NAMALWA (cell line): ENCODE measurements around the gene DFFB.

Experiments used
- DNase-seq: peaks from one replicate; pipeline ENCODE4 v3.0.0-alpha.2; 2015; ENCODE audit warnings: low spot score

The DFFB gene

GRCh38 chr1:3874736-3875135 is 17.5 kb downstream of the DFFB start:
- DNase-seq = no peak

DNA sequence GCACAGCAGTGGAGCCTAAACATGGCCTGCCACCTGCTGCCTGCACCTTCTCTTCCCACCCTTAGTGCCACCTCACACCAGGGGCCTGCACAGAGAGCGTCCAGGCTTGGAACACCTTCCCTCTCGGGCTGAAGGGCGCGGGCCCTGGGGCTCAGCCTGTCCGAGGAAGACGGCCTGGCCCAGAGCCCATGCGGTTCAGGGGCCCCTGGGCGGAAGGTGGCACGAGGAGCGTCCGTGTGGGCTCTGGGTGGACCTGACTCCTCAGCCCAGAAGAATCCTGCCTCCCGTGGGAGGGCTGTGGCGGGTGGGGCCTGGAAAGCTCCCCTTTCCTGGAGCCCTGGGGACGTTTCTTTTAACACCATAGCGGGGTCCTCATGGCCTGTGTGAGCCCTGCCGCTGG is 19.4 kb downstream of the DFFB start:
- DNase-seq = no peak

GRCh38 chr1:3879099-3879498 is 21.8 kb downstream of the DFFB start:
- no peak for DNase-seq

- no peak for DNase-seq
Measured at GRCh38 chr1:3879787-3880428, 22.6 kb downstream of the DFFB start.

GRCh38 chr1:3880429-3881192 is 23.3 kb downstream of the DFFB start:
- no peak for DNase-seq

DNA sequence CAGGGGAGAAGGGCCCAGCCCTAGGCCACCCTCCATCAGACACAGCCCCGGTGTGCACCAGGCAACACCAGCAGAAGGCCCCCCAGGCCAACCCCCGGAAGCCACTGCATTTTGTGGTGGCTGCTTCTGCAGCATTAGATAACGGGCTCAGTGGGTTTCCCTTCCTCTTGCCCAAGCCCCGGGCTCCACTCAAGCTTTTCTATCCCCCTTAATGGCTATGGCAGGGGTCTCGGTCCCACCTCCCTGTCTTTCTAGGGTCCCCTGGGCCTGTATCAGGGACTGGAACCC is 23.9 kb downstream of the DFFB start:
- DNase-seq = no peak

- DNase-seq = no peak
Measured at GRCh38 chr1:3883194-3883925, 26.1 kb downstream of the DFFB start.

- DNase-seq = no peak
Measured at GRCh38 chr1:3884966-3885365, 27.7 kb downstream of the DFFB start.

DNA sequence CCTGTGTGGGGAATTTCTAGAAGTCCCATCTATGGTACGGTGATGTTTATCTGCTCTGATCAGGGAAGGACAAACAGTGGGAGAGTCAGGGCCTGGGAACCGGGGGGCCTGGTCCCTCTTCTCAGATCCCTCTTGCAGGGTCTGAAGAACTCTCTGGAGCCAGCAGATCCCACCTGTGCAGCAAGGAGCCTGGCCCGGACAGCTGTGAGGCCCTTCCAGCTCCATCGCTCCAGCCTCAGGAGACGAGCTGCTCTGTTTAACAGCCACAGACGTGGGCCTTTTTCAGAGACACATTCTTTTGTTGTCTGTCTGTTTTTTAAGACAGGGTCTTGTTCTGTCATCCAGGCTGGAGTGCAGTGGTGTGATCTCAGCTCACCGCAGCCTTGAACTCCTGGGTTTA is 28.3 kb downstream of the DFFB start:
- no peak for DNase-seq

GRCh38 chr1:3886106-3886670 is 28.9 kb downstream of the DFFB start:
- no peak for DNase-seq

GRCh38 chr1:3886691-3887090 is 29.4 kb downstream of the DFFB start:
- no peak for DNase-seq

GRCh38 chr1:3888301-3888700 is 31.0 kb downstream of the DFFB start:
- no peak for DNase-seq

GRCh38 chr1:3889936-3890335 is 32.7 kb downstream of the DFFB start:
- DNase-seq = no peak

DNA sequence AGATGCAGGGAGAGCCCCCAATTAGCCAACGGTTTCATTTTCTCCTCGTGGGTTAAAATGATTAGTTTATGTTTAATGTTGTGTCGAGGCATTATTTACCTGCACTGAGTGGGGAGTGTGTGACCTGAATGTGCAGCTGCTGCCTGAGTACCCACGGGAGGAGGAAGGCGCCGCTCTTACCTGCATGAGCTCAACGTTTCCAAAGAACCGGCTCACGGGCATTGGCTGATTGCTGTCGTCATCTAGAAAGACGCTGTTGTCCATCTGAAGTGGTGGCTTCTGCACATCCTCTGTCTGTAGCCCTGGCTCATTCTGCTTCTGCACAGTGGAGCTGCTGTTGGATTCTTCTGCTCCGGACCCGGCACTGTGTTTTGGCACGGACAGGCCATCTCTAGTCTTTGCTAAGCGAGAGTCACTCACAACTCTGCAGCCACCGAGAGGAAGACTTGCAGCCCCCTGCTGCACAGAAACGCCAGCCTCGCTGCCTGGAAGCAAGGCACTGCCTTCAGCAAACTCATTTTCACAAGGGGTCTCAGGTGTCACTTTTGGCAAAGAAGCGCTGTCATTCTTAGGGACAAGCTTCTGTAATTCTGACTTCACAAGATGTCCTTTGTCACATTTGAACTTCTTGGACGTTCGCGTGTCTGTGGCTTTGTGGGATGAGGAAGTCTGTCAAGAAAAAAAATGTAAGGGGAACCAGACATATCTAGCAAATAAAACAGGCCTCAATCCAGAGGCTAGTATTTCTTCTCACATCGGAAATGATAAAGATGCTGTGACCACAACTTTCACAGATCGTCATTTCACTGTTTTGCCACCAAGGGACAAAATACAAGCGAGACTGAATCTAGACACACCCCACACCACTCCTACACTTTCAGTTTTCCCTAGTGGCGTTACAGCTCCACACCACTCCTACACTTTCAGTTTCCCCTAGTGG is 33.4 kb downstream of the DFFB start:
- no peak for DNase-seq

GRCh38 chr1:3891329-3891865 is 34.1 kb downstream of the DFFB start:
- DNase-seq = no peak

DNA sequence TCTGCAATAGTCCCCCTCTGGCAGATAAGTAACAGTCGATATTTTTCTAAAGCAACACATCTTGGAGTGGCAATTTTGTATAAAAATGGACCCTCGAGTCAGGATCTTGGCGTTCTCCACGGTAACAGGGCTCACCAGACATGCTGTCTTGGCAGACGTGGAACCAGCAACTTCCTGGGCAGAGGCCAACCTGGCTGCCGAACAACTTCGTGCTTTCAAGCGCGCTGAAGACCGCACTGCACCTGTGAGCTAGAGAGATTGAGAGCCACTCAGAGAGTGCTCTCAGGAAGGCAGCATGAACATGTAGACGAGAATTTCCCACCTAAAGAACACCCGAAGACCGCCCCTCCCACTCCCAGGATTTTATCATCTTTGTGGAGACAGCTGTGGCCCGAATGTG is 35.5 kb downstream of the DFFB start:
- no peak for DNase-seq

- no peak for DNase-seq
Measured at GRCh38 chr1:3893190-3893589, 35.9 kb downstream of the DFFB start.

DNA sequence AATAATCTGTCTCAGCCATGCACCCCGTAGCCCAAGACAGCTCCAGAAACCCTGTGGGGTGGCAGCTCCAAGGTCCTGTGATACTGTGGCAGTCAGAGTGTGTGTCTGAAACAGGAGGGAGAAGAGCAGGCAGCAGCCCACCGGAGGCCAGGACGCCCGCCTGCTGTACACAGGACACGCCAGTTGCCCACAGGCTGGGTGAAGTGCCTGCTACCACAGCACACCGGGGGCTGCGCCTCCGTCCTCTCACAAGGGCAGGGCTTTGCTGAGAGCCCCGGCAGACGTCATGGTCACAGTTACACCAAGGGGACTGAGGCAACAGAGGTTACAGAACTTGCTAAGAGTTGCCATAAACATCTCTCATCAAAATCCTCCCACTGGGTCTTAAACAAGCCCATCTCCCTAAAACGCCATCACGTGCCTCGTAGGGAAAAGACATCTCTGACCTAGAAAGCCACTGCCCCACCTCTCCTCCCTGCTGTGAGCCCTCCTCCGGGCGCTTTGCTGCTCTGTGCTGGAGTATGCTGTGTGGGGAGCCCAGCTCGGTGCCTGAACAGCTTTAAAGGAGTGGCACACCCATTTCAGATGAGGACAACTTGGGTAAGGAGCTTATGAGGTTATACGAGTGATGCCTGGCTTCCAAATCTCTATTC is 37.5 kb downstream of the DFFB start:
- no peak for DNase-seq

DNA sequence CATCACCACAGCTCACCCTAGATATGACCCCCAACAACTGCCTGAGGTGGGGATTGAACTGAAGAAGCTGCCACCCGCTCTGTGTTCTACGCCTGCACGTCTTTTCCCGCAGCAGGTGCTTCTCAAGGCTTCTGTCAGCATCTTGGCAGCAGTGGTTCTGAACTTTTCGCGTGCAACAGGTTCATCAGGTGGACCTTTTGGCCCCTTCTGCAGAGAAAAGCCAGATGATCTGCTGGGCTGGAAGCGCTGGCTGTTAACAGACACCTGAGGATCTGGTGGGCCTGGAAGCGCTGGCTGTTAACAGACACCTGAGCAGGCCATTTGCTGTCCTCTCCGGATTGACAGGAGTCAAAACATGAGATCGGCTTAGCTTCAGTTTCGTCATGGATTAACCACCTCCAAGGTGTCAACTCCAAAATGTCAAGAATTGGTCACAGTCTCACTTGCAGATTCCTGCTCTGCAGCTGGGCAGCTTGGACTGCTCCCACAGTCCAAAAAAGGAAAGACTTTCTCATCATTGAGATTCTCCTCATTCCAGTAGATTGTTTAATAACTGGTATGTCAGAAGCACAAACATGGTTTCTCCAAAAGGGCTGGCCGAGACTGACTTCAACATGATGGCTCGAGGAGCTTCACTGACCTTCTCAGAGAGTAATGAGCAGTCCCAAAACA is 38.1 kb downstream of the DFFB start:
- no peak for DNase-seq

- no peak for DNase-seq
Measured at GRCh38 chr1:3895951-3896325, 38.7 kb downstream of the DFFB start.
